GM12878 (cell line): ENCODE measurements around the gene CDH18. TPM values are rescaled to one million over a fixed set of nuclear protein-coding genes. Genes with fewer than 3 reads are reported as not detected.

Experiments
- ATAC-seq: fragments of 200-7000 bp; cut with Tn5 transposase; 3 replicates; pipeline ENCODE4 v1.9.1; 2020; ENCODE audit warnings: mild to moderate bottlenecking, moderate library complexity
- BruUV-seq: library from RNA; stranded (reverse); fragments of 400-500 nt; replicated peaks from 2 replicates; lab custom pipeline; 2021; lab: Mats Ljungman, UMichigan
- CTCF ChIA-PET: fragments of 300-600 bp; sonication (Branson Sonifier 250); formaldehyde crosslinking; extraction: SDS; loops from one replicate; lab custom pipeline; 2021; ENCODE audit warnings: inconsistent platforms; lab: Yijun Ruan, JAX
- POLR2A ChIA-PET: fragments of 350-600 bp; formaldehyde crosslinking; extraction: SDS; loops from one replicate; lab custom pipeline; 2021; ENCODE audit warnings: inconsistent platforms; lab: Charles Lee
- RAD21 ChIA-PET: fragments of 300-600 bp; sonication (Branson Sonifier 250); formaldehyde crosslinking; loops from one replicate; lab custom pipeline; 2023; ENCODE audit warnings: antibody characterized with exemption; ENCODE audit not compliant: unreplicated experiment; lab: Charles Lee
- SMC1A ChIA-PET: fragments of 300-600 bp; sonication (Branson Sonifier 250); formaldehyde crosslinking; loops from one replicate; lab custom pipeline; 2023; ENCODE audit not compliant: unreplicated experiment, uncharacterized antibody; lab: Charles Lee
- DNase-seq: peaks from one replicate; pipeline ENCODE4 v3.0.0-alpha.2; 2011; ENCODE audit warnings: low read depth, low spot score
- FAIRE-seq: peaks from 3 replicates; lab custom pipeline; 2011; peaks lifted over from hg19 to GRCh38; lab: Jason Lieb, UNC
- H2AFZ ChIP-seq: 2 replicates; pipeline ENCODE4 v1.6.0; 2011; ENCODE audit warnings: low read depth, low read length, control low read depth; ENCODE audit not compliant: control insufficient read depth
- H3K27ac ChIP-seq: 2 replicates; pipeline ENCODE4 v1.5.1; 2011; ENCODE audit warnings: control low read depth; ENCODE audit not compliant: control insufficient read depth, insufficient read depth
- H3K27me3 ChIP-seq, 2 experiments: replicated peaks in 1 of 2; 2 replicates each; pipeline versions ENCODE4 v1.6.0 to v1.6.1; 2011; ENCODE audit warnings: low read length in 1 of 2; ENCODE audit not compliant: control insufficient read depth in 2 of 2, insufficient read depth in 2 of 2
- H3K36me3 ChIP-seq, 2 experiments: 2 replicates each; pipeline ENCODE4 v1.5.1; 2011; ENCODE audit warnings: low read length in 1 of 2; ENCODE audit not compliant: control insufficient read depth in 2 of 2, insufficient read depth in 2 of 2
- H3K4me1 ChIP-seq: 2 replicates; pipeline ENCODE4 v1.6.1; 2011; ENCODE audit warnings: mild to moderate bottlenecking, low read length, moderate library complexity, mixed read lengths; ENCODE audit not compliant: control insufficient read depth, insufficient read depth
- H3K4me2 ChIP-seq: 2 replicates; pipeline ENCODE4 v1.6.0; 2011; ENCODE audit warnings: control low read depth; ENCODE audit not compliant: control insufficient read depth, insufficient read depth
- H3K4me3 ChIP-seq: fragments of 200-600 bp; sonication (generic); 2 replicates; pipeline ENCODE4 v1.5.1; 2016
- H3K79me2 ChIP-seq: 2 replicates; pipeline ENCODE4 v1.6.0; 2011; ENCODE audit warnings: low read length; ENCODE audit not compliant: control insufficient read depth, insufficient read depth
- H3K9ac ChIP-seq: 2 replicates; pipeline ENCODE4 v1.8.0; 2011; ENCODE audit warnings: low read length, control low read depth, mixed read lengths; ENCODE audit not compliant: control insufficient read depth, insufficient read depth
- H3K9me3 ChIP-seq: replicated peaks from 3 replicates; pipeline ENCODE4 v1.5.1; 2011; ENCODE audit warnings: mild to moderate bottlenecking, low read length; ENCODE audit not compliant: control insufficient read depth, insufficient read depth
- H4K20me1 ChIP-seq: 2 replicates; pipeline ENCODE4 v1.6.0; 2011; ENCODE audit not compliant: control insufficient read depth, insufficient read depth
- ATF7 ChIP-seq: fragments of 450-650 bp; IDR thresholded peaks from 2 replicates; pipeline ENCODE4 v1.6.1; 2016; ENCODE audit warnings: low read depth, mild to moderate bottlenecking
- MEF2A ChIP-seq: IDR thresholded peaks from 2 replicates; pipeline ENCODE4 v1.6.1; 2011; ENCODE audit warnings: low read depth, mild to moderate bottlenecking, low read length, moderate library complexity; ENCODE audit not compliant: insufficient read depth
- MLLT1 ChIP-seq: fragments of 450-650 bp; IDR thresholded peaks from 2 replicates; pipeline ENCODE4 v1.6.1; 2016; ENCODE audit warnings: mild to moderate bottlenecking
- PKNOX1 ChIP-seq: fragments of 450-650 bp; IDR thresholded peaks from 2 replicates; pipeline ENCODE4 v1.6.1; 2016; ENCODE audit warnings: mild to moderate bottlenecking
- WGBS: methylation state at CpG from one replicate; pipeline ENCODE4 v1.1.6; 2016; ENCODE audit warnings: low lambda C conversion rate; ENCODE audit not compliant: insufficient replicate concordance, insufficient coverage; ENCODE audit errors: missing lambda C conversion rate; 5-methylcytosine and 5-hydroxymethylcytosine counted together
- in situ Hi-C: fragments of 300-500 bp; cut with MboI; formaldehyde crosslinking; loops from 9 replicates; pipeline ENCODE4 v1.14.3; 2018; ENCODE audit warnings: mixed read lengths
- intact Hi-C: fragments of 100-400 bp; cut with micrococcal nuclease; formaldehyde crosslinking; loops from one replicate; pipeline ENCODE4 v1.14.2; 2022; ENCODE audit not compliant: unreplicated experiment
- polyA plus RNA-seq, 11 experiments: library from polyadenylated mRNA; depleted of rRNA in 4 of 11; unstranded in 6 of 11; stranded (reverse) in 5 of 11; fragments of >200 nt; fragmentation: Nextera tagmentation in 4 of 11; fragmentation: Illumina TruSeq in 1 of 11; extraction: Ambion mirVana in 4 of 11; extraction: Trizol in 1 of 11; gene quantifications; 1 replicate in 1 of 11; 2 replicates in 10 of 11; pipeline versions ENCODE4 v1.2.1 to v1.2.3, GENCODE V29; 2011 to 2016; ENCODE audit warnings: inconsistent platforms in 2 of 11, missing spikeins in 2 of 11, low read depth in 1 of 11
- total RNA-seq, 4 experiments: library from RNA; depleted of rRNA in 3 of 4; stranded (reverse); fragments of >200 nt in 3 of 4; fragmentation: Illumina TruSeq in 1 of 4; extraction: Trizol in 1 of 4; gene quantifications; 2 replicates each; pipeline versions ENCODE4 v1.2.1 to v1.2.3, GENCODE V29; 2013 to 2021

The CDH18 gene
- total and polyA plus RNA-seq, 10 of the 15 experiments (the other 5 are each of a cell fraction or from before 2014, with no cell fraction given) = 0.41 TPM; not detected in 9

DNA sequence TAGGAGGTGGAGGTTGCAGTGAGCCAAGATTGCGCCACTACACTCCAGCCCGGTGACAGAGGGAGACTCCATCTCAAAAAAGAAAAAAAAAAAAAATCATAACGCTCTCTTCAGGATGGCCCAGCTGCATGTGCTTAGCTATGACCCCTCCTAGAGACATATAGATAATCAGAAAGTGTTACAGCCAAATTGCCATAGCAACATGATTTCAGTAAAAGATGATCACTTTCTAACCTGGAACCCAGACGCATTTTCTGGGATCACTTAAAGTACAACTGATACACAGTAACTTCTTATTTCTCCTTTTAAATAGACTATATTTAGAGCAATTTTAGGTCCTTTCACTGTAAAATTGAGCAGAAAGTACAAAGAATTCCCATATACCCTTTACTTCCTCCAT lies 372.9 kb downstream of the CDH18 start:
- Histone ChIP-seq H3K27ac (no peak overlapping the region), H3K4me2 (no peak overlapping the region), H3K79me2 (no peaks in the 10 kb centered on the region), H3K9me3 (no peaks in the 10 kb centered on the region), H3K4me1 (no peaks in the 10 kb centered on the region), H3K4me3 (no peak overlapping the region), H3K27me3 (no peaks in the 10 kb centered on the region), H2AFZ (no peak overlapping the region), H3K9ac (no peak overlapping the region), H4K20me1 (no peaks in the 10 kb centered on the region), H3K36me3 (no peaks in the 10 kb centered on the region)
- ChIA-PET SMC1A (no interaction called here), RAD21 (no interaction called here), CTCF (no interaction called here), POLR2A (no interaction called here)
- intact Hi-C loops = no loop called here
- DNase-seq (no peak), ATAC-seq (no peak), FAIRE-seq (no peak)
- in situ Hi-C loops = no loop called here
- BruUV-seq = no TSS peak
- 61% methylated on average over 3 of the region's 4 CpGs for WGBS
- TF ChIP-seq MLLT1 (no peak), MEF2A (no peak), PKNOX1 (no peak), ATF7 (no peak)
